ENCODE results near the gene BEND4.

DNA sequence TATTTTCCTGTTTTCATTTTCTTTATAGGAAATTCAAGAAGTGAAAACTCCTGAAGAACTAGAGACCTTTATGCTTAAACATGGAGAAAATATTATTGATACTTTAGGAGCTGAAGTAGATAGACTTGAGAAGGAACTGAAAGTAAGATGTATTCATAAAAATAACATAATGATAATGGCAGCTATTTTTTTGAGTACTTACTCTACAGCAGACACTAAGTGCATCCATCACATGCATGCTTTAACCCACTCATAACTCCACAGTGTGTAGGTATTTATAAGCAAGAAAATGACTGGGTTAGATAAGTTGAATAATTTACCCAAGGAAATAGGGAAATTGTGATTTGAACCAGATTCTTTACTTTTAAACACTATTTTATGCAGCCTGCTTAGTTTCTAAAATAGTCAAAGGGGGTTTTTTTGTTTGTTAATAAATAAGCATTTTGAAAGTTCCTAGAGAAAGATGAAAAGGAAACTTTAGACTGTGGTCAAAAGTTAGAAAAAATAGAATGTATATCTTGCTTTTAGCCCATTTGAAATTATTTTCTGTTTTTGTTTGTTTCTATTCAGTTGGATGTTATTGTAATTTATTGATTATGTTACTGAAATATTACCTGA is 74.2 kb downstream of the BEND4 start:
- no peak for TF ChIP-seq CTCF (IDR thresholded peaks at IDR 0.05)
- TF ChIP-seq POLR2A (IDR thresholded peaks at IDR 0.05): no peak
